ENCODE results near the gene B4GALT7. TPM values are rescaled to one million over a fixed set of nuclear protein-coding genes. Genes with fewer than 3 reads are reported as not detected.

The B4GALT7 gene
- total RNA-seq, 2 donors from 2014 or later, result 27.4 to 33.7 TPM

DNA sequence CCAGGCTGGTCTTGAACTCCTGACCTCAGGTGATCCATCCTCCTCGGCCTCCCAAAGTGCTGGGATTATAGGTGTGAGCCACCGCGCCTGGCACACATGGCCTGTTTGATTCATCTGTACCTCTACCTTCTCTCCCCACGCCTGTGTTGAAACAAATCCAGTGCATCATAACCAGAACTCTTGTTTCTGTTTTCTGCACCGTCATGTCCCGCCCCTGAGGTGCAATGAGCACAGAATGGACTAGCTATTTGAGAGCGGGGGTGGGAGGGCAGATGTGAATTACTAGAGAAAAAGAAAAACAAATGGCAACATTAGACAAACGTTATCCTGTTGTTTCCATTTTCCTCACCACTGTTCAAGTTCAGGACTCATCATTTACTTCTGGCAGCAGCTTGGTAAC is 34.9 kb upstream of the B4GALT7 start:
- Histone ChIP-seq H3K36me3 (ENCODE audit: control insufficient read depth, insufficient read depth, low read length) (no peaks in the 10 kb centered on the region), H3K9ac (ENCODE audit: extremely low read depth, low read length, poor library complexity, severe bottlenecking) (no peak overlapping the region), H3K27ac (ENCODE audit: low read depth, low read length) (no peak overlapping the region), H3K4me3 (ENCODE audit: low read length) (no peak overlapping the region), H3K9me3 (ENCODE audit: control insufficient read depth, low read length) (peaks cover 19% of the 10 kb centered on the region), H3K27me3 (ENCODE audit: control insufficient read depth, insufficient read depth, low read length, poor library complexity, severe bottlenecking) (no peaks in the 10 kb centered on the region), H3K4me1 (ENCODE audit: control insufficient read depth, insufficient read depth, low read length) (peaks cover 6% of the 10 kb centered on the region)
- no peak overlapping the region for H3K4me3 Mint-ChIP-seq
- peaks cover 36% of the 10 kb centered on the region for H3K9me3 Mint-ChIP-seq
- 92 to 94% methylated on average over 2 to 8 of the region's 8 CpGs for WGBS, 2 experiments (ENCODE audit: insufficient coverage in 1 of 2, insufficient read length in 1 of 2)
- peaks cover 11% of the 10 kb centered on the region for H3K27me3 Mint-ChIP-seq (ENCODE audit: insufficient read depth)
- no peaks in the 10 kb centered on the region for H3K36me3 Mint-ChIP-seq (ENCODE audit: low read depth)
- no peak for DNase-seq
- H3K27ac Mint-ChIP-seq, result no peak overlapping the region
- peaks cover 11% of the 10 kb centered on the region for H3K4me1 Mint-ChIP-seq
- TF ChIP-seq, protein P1, sequence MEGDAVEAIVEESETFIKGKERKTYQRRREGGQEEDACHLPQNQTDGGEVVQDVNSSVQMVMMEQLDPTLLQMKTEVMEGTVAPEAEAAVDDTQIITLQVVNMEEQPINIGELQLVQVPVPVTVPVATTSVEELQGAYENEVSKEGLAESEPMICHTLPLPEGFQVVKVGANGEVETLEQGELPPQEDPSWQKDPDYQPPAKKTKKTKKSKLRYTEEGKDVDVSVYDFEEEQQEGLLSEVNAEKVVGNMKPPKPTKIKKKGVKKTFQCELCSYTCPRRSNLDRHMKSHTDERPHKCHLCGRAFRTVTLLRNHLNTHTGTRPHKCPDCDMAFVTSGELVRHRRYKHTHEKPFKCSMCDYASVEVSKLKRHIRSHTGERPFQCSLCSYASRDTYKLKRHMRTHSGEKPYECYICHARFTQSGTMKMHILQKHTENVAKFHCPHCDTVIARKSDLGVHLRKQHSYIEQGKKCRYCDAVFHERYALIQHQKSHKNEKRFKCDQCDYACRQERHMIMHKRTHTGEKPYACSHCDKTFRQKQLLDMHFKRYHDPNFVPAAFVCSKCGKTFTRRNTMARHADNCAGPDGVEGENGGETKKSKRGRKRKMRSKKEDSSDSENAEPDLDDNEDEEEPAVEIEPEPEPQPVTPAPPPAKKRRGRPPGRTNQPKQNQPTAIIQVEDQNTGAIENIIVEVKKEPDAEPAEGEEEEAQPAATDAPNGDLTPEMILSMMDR (conservative IDR thresholded peaks at IDR 0.05), result no peak

DNA sequence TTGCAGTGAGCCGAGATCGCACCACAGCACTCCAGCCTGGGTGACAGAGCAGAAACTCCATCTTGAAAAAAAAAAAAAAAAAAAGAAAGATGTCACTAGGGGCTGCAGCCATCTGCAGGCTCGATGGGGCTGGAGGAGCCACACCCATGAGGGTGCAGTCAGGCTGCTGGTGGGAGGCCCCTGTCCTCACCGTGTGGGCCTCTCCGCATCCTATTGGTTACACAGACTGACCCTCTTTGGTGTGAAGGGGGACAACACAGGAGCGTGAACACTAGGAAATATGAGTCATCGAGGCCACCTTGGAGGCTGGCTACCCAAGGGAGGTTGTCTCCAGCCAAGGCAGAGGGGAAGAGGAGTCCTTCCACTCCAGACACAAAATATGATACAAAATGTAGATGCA is 31.6 kb upstream of the B4GALT7 start:
- WGBS, 2 experiments (ENCODE audit: insufficient coverage in 1 of 2, insufficient read length in 1 of 2), result 65 to 89% methylated on average over 6 to 7 of the region's 7 CpGs
- peaks cover 5% of the 10 kb centered on the region for H3K9me3 Mint-ChIP-seq
- no peaks in the 10 kb centered on the region for H3K36me3 ChIP-seq (ENCODE audit: control insufficient read depth, insufficient read depth, low read length)
- H3K27me3 ChIP-seq (ENCODE audit: control insufficient read depth, insufficient read depth, low read length, poor library complexity, severe bottlenecking), result no peaks in the 10 kb centered on the region
- H3K4me3 ChIP-seq (ENCODE audit: low read length), result no peak overlapping the region
- H3K9me3 ChIP-seq (ENCODE audit: control insufficient read depth, low read length), result no peaks in the 10 kb centered on the region
- H3K27me3 Mint-ChIP-seq (ENCODE audit: insufficient read depth), result peaks cover 11% of the 10 kb centered on the region
- peaks cover 11% of the 10 kb centered on the region for H3K4me1 Mint-ChIP-seq
- no peak overlapping the region for H3K27ac Mint-ChIP-seq
- H3K27ac ChIP-seq (ENCODE audit: low read depth, low read length), result no peak overlapping the region
- TF ChIP-seq, protein P1 (conservative IDR thresholded peaks at IDR 0.05), result no peak
- DNase-seq, result no peak
- no peak overlapping the region for H3K9ac ChIP-seq (ENCODE audit: extremely low read depth, low read length, poor library complexity, severe bottlenecking)
- no peaks in the 10 kb centered on the region for H3K36me3 Mint-ChIP-seq (ENCODE audit: low read depth)
- H3K4me1 ChIP-seq (ENCODE audit: control insufficient read depth, insufficient read depth, low read length), result peaks cover 6% of the 10 kb centered on the region
- H3K4me3 Mint-ChIP-seq, result no peak overlapping the region

DNA sequence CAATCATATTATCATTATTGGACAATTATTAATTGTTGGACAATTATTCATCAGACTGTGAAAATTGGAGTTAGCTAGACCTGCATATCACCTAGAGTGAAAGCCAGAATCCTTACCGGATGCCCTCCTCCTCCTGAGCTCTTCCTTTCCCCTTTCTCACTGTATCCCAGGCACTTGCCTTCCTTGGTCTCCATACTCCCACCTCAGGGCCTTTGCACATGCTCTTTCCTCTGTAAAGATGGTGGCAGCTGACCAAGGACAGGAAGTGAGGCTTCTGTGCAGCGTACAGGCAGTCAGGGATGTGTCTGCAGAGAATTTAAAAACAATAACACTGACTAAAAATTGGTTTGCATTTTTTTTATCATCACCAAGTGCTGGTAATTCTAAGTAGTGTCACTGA is 30.0 kb upstream of the B4GALT7 start:
- Mint-ChIP-seq H3K4me3 (no peak overlapping the region), H3K36me3 (ENCODE audit: low read depth) (no peaks in the 10 kb centered on the region), H3K27ac (no peak overlapping the region), H3K4me1 (peaks cover 11% of the 10 kb centered on the region), H3K9me3 (no peaks in the 10 kb centered on the region), H3K27me3 (ENCODE audit: insufficient read depth) (peaks cover 12% of the 10 kb centered on the region)
- no peak overlapping the region for H3K27ac ChIP-seq (ENCODE audit: low read depth, low read length)
- no peaks in the 10 kb centered on the region for H3K9me3 ChIP-seq (ENCODE audit: control insufficient read depth, low read length)
- peaks cover 6% of the 10 kb centered on the region for H3K4me1 ChIP-seq (ENCODE audit: control insufficient read depth, insufficient read depth, low read length)
- H3K4me3 ChIP-seq (ENCODE audit: low read length), result no peak overlapping the region
- no peaks in the 10 kb centered on the region for H3K27me3 ChIP-seq (ENCODE audit: control insufficient read depth, insufficient read depth, low read length, poor library complexity, severe bottlenecking)
- DNase-seq, result no peak
- WGBS, 2 experiments (ENCODE audit: insufficient coverage in 1 of 2, insufficient read length in 1 of 2), result 82% methylated on average over 2 of the region's 2 CpGs; no CpG with 5 or more reads in 1 of the 2 experiments
- TF ChIP-seq, protein P1 (conservative IDR thresholded peaks at IDR 0.05), result no peak
- H3K36me3 ChIP-seq (ENCODE audit: control insufficient read depth, insufficient read depth, low read length), result no peaks in the 10 kb centered on the region
- no peak overlapping the region for H3K9ac ChIP-seq (ENCODE audit: extremely low read depth, low read length, poor library complexity, severe bottlenecking)
